ENCODE measurements around the gene MSI2.

MSI2 gene

DNA sequence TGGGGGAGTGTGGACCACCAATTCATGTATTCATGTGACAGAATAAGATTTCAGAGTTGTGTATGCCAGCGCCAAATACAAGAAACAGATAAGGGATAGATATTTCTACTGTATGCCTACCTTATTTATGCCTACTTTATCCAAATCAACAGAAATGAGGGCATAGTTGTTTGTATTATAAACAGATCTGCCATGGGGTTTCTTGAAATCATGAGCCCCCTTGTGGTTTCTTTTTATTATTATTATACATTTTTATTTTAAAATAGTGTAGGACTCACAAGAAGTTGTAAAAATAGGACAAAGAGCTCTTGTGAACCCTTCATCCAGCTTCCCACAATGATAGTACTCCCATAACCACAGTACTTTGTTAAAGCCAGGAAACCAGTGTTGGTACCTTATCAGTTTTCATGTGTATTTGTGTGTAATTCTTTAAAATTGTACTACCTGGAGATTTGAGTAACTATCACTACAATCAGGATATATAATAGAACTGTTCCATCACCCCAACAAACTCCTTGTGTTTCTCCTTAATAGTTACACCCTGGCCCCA lies 259.4 kb downstream of the MSI2 start:
- DNase-seq: no peak

DNA sequence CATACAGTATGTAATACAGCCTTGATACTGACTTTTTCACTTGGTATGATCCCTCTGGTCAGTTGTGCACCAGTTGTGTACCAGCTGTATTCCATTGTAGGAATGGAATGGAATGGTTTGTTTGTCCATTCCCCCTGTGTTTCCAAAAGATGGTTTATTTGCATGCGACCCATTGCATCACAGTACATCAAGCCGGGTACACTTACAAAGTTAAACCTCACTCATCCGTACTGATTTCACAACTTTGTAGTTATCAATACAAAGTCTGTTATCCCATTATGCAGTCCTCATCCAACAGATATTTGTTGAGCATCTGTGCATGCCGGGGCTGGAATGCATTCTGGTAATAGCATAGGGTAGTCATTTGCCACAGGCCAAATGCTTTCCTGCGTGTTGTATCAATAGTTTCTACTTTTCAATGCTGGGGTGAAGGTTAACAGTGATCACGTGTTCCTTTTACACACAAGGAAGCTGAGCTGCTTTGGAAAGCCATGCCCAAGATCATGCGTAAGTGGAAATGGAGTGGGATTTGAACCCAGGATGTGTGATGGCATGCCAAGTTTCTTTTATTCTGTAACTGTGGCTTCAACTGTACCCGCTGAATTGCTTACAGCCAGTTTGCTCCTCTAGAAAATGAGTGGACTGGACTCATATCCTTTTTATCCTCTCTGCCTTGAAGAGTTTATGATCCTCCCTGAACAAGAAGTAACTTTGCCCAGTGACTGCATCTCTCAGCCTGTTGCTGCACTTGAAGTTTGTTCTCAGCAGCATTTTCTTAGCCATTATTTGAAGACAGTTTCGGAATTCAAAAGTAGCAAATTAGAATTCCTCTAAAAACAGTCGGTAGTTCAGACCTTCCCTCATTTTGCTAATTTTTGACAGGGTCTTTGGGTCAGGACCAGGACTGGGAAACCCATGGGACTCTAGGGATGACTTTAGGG lies 260.2 kb downstream of the MSI2 start:
- DNase-seq: no peak

DNA sequence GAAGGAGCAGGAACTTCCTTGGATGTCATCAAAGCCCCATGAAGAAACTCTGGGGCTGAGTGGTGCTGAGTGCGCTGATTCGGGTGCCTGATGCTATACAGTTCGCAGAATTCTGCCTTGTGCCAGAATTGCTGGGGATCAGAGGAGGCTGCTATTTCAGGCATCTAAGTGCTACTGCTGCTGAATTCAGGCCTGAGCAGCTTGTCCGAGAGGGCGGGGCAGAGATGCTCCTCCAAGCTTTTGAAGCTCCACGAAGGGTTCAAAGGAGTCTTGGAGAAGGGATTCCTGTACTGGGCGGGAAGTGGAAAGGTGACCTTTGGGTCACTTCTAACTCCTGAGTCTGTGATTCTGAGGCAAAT lies 260.9 kb downstream of the MSI2 start:
- DNase-seq: no peak

DNA sequence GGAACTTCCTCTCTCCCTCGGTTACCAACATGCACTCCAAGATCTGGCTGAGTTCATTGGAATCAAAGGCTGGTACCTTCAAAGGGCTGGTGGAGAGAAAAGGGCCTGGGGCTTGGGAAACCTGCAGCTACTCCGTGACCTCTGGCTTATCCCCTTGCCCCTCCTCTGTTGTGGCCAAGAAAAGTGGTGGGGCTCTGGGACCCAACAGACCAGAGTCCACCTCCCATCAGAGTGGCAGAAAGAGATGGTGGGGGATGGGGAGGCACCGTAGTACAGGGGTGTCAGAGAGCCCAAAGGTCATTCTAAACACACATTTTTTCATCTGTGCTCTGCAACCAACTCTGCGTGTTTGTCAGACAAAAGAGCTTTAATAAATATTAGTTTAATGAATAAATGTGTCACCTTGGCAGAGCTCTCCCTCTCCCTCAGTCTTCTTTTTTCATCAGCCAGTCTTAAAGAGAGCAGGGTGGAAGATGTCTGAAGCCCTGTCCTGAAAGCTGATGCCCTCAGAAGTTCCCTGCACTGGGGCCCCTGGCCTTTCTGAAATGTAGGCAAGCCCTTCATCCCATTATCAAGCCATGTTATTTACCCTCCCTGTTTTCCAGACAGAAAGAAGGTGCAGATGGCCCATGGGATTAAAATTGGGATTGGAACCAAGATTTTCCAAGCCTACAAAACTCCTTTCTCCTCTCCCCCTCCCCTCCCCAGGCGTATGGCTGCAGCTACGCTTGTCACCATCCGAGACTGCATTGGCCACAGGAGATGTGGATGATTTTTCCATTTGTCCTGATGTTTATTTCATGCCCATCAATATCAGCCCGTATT lies 261.5 kb downstream of the MSI2 start:
- DNase-seq: no peak

DNA sequence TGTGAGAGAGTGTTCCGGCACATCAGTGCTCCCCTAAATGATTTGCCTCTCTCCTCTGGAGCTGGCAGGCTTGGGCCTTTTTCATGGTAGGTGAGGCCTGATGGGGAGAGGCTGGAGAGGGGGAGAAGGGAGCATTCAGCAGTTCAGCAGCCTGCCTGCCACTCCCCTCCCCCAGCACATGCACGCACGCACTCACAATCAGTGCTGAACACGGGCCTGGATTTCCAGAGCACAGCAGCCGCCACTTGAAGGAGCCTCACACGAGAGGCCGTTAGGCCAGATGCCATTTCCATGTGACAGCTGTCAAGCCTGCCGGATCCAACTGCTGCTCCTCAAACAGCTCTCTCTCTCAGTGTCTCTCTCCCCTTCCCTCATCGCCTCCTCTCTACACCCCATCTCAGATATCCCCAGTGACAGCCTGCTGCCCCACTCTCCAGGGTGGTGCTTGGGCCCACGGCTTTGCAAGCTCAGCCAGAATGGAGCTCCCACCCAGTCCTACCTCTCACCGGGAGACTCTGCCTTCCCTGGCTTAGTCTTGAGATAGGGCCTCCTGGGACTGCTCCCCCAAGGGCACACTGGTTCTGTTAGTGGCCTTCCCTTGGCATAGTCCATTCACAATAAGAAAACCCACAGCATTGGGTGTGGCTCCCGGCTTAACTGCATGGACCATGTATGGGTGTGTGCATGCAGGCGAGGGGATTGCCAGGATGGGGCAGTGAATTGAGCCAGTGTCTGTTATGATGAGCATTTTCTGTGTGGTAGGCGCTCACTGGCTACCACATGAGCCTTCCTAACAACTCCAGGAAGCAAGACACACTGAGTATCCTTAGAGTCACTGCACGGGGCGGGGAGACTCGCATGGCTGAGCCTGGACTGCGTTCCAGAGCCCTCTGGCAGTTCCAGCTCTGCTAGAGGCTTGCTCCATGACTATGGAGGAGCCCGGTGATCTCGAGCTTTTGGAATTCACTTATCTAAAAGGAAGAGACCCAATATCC lies 262.6 kb downstream of the MSI2 start:
- peak; percentile 66 for DNase-seq

DNA sequence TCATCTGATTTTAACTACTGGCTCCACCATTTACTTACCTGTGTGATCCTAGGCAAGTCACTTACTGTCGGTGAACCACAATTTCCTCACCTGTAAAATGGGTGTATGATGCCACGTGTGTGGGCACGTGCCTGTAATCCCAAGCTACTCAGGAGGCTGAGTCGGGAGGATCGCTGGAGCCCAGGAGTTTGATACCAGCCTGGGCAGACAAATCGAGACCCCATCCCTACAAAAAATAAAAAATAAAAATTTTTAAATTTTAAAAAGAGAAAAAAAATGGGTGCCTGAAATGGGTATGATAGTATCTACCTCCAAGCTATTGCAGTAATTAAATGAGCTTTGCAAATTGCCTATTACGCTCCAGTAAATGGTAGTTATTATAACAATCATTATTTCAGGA lies 263.5 kb downstream of the MSI2 start:
- no peak for DNase-seq

DNA sequence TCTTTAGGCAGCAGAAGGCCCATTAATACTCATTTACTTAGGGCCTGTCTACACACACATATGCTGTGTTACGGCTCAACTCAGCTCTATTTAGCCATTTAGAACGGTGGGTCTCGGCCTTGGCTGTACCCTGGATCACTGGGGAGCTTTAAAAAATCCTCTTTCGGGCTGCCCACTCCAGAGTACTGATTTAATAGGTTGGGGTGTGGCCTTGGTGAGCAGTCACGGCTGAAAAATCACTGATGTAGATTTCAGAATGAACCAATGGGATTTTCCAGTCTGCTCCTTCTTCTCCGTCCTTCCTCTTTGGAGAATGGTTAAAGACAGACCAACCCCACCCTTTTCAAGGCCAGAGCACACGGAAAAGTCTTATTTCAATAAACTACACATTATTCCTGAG lies 265.3 kb downstream of the MSI2 start:
- DNase-seq: no peak

DNA sequence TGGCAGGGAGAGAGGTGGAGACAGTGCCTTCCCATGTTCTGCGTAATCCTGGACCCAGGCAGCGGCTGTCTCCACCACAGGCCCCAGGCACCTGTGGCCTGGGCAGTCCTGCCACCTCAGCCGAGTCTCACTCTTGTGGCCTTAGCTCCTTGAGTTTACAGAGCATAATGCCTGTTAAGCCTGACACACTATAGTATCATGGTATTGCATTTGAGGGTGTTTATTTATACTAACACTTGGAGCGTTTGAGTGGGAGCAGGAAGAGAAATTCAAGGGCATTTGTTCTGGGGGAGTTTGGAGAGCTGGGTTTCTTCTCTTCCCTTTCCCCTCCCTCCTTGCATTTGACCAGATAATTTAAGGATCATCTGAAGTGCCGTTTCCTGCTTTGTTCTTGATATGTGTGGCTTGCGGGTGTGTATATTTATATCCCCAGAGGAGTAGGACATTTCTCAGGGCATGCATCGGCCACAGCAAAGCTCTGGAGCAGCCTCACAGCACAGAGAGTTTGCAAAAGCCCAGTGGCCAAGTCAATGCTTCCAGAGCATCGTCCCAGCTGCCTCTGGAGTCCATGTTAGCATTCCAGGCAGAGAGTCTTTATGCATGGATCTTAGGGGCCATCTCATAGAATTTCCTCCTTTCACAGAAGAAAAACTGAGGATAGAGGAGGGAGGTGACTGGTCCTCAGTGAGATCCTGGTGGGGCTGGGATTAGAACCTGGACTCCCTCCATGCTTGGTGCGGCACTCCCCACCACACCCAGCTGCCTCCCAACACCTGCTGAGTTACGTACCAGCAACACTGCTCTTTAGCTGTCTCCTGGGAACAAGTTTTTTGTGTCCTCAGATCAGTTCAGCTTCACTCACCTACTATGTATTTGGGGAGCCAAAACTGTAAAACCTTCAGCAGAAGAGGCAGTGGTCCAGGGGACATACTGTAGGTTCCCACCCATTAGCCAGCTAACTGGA lies 266.0 kb downstream of the MSI2 start:
- no peak for DNase-seq

DNA sequence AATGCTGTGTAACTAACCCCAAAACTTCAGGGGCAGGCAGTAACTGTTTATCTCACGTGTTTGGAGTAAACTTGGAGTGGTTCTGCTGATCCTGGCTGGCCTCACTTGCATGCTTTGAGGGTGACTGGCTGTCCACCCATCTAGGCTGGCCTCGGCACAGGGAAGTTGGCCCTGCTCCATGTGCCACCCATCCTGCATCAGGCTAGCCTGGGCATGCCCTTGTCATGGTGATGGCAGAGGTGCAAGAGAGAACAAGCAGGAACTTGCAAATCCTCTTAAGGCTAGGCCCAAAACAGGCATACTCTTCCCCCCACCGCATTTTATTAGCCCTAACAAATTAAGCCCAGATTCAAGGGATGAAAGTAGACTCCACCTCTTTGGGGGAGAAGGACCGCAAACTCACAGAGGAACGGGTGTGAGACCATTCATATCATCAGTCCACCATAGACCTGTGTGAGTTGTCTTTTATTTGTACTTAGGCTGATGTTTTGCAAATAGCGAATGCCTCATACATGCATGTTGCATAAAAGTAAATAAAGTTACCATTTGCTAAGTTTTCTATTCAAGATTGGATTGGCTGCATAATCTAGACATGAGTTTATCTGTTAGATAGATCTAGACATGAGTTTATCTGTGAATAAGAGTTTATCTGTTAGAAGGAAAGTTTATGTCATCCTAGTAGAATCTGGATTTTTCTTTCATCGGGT lies 267.8 kb downstream of the MSI2 start:
- DNase-seq: no peak

DNA sequence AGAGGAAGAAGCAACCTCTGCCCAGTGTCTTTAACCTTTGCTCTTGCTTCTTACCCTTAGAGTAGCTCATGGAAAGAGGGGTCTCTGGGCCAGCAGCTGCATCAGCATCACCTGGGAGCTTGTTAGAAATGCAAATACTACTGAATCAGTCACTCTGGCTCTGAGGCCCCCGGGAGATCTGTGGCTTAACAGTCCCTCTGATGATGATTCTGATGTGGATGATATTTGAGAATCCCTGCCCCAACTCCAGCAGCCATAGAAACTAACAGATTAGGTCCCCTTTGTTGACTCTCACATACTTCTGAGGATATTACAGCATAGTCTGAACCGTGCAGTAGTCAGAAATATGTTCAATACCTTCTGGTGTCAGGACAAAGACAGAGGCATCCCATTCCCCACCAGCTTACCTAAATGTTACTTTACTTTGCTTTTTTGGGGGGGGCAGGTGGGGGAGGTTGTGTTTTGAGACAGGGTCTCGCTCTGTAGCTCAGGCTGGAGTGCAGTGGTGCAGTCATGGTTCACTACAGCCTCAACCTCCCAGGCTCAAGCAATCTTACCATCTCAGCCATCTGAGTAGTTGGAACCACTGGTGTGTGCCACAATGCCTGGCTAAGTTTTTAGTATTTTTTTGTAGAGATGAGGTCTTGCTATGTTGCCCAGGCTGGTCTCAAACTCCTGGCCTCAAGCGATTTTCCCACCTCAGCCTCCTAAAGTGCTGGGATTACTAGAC lies 268.7 kb downstream of the MSI2 start:
- DNase-seq: peak; percentile 44

DNA sequence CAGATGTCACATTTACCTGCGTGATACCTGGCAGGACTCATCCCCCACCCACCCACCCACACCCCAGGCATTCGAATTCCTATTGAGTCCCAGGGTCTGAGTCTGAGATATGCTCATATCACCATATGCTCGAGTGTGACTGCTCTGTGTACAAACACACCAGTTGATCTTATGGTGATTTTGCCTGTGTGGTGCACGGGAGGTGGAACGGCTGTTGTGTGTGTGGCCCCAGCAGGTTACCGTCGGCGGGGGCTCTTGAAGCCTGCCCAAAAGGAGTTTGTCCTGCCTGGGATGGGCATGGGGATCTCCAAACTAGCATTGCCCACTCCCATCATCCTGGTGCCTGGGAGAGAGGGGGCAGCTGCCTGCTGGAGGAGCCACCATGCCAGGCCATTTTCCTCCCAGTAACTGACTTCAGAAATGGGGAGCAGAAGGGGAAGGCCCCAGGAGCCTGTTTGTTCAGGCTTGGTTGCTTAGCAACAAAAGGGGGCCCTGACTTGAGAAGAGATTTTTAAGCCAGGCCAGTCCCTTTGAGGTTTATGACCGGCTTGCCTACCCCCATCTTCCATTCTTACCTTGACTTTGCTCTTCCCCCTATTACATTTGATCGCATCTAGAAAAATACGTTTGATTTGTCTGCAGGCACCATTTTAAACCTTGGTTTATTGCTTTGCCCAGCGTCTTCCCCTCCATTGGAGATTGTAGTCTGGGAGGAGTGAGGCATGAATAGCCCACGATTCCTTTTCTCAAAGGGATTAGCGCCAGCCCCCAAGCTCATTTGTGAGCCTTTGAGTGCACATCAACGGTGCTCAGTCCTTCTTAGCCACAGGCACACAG lies 271.1 kb downstream of the MSI2 start:
- no peak for DNase-seq

DNA sequence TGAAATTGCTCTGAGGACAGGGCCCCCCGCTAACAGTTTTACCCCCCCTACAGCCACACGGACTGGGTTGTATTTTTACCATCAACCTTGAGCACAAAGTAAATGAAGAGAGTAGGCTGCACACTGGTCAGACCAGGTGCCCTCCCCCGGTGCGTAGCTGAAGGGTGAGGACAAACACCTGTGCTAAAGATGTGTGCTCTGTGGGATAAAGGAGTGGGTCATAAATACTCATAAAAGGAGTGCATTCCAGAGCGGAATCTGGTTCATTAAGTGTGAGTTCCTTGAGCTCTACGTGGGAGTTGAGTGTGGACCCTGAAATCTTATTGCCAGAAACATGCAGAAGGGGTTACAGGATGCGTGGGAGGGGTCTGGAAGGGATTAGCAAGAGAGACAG lies 271.7 kb downstream of the MSI2 start:
- no peak for DNase-seq

DNA sequence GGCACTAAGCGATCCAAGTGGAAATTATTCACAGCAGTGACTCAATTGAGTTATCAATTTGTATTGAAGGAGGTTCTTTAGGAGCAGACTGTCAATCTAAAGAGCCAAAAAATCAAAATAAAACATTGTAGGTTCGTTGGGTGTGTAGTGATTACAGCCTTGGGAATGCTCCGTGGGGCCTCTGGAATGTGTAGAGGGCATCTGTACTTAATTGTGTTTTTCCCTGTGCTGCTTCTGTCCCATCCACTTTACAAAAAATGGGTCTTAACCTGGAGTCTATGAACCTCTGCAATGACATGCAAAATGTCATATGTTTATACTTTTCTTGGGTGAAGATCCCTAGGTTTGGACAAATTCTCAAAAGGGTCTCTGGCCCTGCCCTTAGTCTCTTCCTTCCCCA lies 273.7 kb downstream of the MSI2 start:
- no peak for DNase-seq

DNA sequence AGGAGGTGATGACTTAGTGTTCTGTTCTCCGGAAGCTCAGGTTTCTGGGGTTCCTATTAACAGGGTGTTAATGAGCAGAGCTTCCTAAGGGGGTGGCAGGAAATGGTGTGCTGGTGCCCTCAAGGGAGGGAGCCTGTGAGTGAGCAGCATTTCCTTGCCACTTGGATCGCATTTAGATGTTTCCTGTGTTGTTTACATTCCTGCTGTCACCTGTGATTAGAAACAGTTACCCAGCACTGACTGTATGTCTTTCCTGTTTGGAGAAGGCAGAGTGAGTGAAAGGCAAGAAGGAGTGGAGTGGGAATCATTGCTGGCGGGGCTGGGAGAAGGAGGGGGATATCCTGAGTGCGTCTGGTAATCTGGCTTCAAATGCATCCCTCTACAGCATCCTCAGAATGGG lies 274.2 kb downstream of the MSI2 start:
- DNase-seq: no peak

DNA sequence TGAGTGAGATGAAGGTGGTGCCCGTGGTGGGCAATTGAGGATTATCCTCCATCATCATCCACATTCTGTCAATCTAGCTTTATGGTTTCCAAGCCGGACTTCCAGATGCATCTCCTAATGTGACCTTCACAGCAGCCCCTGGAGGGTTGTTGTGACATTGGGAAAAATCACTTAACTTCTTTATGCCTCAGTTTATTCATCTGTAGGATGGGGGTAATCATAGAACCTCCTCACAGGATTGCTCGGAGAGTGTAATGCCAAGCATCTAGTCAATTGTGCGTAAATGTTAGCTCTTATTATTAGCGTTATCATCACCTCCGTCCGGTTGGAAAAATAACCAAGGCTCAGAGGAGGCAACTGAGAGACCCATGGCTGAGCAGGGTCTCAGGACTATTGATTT lies 274.8 kb downstream of the MSI2 start:
- no peak for DNase-seq

DNA sequence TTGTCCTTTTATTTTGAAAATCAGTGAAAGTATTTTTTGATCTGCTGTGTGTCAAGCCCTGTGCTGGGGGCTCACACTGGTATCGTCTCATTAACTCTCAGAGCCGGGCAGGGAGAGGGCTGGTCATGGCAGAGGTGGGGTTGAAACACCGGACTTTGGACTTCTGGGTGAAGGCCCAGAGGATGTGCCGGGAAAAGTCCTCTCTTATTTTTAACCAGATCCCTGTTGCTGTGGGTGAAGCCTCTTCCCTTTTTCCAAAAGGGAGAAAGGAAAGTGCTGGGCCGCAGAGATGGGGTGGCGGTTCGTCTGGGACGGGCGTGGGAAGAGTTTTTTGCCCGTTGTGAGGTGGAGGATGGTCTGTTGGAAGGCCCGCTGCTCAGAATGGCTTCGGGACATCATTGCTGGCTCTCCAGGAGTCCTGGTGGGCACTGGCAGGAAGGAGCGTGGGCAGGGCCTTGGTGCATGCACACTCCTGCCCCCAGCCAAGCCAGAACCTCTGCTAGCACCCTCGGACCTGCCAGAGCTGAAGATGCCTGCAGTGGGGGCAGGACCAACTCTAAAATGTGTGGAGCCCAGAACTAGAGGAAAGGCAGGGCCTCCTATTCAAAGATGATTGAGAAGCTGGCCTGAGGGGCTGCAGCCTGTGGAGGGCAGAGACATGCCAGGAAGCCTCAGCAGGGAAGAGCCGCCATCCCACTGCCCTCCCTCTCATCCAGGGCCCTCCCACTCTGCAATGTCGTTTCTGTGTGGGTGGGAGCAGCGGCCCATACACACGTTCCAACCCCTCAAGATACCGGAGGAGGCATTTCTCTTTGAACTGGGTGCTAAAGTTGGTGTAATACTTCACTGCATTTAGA lies 275.6 kb downstream of the MSI2 start:
- DNase-seq: no peak

DNA sequence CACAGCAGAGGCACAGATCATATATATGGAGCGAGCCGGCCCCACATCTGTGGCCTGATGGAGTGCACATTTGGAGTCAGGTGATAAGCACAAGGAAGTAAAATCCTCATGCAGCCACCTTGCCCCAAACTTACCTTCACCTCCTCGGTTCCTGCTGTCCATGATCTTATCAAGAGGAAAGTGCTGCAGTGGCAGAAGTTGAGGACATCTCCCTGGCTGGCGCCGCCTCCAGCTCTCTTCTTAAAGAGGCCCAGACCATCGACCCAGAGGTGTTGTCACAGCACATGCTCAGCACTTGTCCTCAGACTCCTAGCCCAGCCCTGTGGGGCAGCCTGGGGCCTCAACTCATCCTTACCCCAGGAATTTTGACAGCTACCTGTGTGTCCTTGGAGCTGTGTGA lies 276.2 kb downstream of the MSI2 start:
- no peak for DNase-seq

DNA sequence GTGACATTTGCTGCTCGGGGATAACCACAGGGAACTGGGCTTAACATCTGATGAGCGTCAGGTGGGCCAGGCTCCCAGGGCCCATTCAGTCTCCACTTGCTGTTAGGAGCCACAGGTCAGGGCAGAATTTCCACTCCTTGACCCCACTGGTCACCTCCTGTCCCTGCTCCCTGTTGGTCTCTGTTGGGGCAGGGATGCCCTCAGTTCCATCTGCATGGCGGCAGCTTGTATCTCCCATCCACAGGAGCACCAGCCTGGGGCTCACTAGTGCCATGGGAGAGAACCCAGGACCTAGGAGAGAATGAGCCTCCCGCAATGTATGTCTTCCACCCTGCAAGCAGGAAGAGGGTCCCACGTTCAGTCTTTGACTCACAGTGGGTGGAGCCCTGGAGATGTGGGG lies 276.6 kb downstream of the MSI2 start:
- no peak for DNase-seq
